IPS-11a (cell line): ENCODE results near the gene WRNIP1.

Source experiments
- H3K4me3 ChIP-seq: one replicate; pipeline ENCODE4 v1.5.1; 2013; ENCODE audit warnings: low read depth, low read length, control low read depth

The WRNIP1 gene

DNA sequence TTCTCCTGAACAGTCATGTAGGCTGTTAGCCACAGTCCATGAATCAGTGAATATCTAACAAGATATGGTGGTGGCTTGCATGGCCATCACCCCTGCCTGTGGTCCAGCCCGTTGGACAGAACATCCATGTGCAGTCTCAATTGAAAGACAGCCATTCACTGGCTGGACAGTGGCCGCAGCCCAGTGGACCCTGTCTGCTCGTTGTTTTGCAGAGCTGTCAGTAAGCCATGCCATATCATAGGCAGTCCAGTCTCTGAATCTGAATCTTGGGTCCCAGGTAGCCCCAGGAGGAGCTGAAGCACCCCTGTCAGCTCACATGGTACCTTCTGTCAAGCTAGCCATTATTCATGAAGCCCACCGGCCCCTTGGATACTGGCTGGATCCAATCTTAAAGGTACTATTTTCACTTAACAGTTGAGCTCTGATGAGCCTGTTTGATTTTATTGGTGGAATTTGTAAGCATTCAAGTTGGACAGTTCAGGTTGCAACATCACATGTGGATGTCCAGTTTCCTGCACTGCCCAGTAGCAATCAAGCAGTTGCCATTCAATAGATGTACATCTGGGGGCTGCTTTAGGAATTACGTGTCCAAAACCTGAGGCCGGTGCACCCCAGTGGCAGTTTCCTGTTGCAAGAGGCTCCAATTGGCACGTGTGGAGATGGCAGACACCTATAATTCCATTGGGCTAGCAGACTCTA is 38.7 kb downstream of the WRNIP1 start:
- H3K4me3 ChIP-seq: no peak overlapping the region

DNA sequence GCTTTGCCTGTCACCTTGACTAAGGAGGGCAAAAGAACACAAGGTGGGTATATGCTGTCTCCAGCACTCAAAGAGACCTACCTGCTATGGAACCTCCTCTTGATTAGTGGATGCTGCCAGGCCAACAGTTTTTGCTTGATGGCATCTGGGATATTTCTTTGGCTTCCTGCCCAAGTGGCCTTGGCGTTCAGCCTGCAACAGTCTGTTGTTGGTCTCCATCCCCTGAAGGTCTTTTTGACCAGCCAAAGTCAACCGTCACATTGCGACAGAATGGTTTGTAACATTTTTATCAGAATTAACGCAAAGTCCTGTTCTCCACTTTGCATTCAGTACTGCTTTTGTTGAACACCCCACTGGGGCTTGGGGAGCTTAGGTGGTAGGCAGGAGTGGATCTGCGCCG is 39.3 kb downstream of the WRNIP1 start:
- H3K4me3 ChIP-seq: no peak overlapping the region

DNA sequence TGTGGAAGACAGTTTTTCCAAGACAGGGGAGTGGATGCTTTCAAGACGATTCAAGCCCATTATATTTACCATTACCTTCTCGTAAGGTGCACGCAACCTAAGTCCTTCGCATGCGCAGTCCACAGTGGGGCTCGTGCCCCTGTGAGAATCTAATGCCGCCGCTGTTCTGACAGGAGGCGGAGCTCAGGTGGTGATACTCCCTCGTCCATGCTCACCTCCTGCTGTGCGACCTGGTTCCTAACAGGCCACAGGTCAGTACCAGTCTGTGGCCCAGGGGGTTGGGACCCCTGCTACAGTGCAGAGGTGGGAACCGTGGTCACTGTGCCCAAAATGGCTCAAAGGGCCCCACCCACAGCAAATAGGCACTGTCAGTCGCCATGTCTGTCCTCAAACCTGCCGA is 39.8 kb downstream of the WRNIP1 start:
- H3K4me3 ChIP-seq: no peak overlapping the region

DNA sequence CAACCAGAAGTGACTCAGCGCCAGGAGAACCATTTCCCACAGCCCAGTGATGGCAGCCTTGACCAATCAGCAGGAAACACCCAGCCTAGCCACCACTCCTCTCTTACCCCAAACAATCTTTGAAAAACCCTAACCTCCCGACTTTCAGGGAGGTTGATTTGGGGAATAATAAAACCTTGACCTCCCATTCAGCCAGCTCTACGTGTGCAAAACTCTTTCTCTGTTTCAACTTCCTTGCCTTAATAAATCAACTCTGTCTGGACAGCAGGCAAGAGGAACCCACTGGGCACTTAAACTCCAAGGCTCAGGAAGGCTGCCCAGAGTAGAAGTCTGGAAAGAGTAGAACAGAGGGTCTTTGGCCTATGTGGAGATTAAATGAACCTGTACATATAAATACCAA is 41.5 kb downstream of the WRNIP1 start:
- no peak overlapping the region for H3K4me3 ChIP-seq

DNA sequence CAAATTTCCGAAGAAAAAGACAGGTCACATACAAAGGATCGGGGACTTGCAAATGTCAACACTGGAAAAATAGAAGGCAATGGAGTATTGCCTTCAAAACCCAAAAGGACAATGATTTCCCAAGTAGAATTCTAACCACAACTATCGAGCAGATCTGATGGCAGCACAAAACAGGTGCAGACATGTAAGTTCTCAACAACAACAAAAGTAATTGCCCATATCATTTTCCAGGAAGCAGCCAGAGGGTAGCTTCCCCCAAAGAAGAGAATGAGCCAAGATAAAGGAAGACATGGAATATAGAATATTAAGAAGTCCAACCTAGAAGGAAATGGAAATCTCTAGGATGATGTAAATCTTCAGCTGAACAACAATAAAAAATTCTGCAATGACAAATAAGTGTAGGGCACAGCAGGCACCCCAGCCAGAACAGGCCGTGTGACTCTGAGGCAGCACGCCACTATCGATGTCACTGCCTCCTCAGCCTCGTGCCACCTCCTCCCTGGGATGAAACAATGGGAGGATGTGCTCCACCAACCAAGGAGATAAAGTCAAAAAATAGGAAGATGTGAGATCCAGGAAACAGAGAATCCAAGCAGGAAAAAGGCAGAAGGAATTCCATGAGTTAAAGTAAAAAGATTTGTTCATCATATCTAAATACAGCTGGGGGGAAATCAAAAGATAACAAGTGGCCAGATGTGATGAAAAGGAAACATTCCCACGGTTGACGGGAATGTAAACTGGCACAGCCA is 42.3 kb downstream of the WRNIP1 start:
- H3K4me3 ChIP-seq: no peak overlapping the region

DNA sequence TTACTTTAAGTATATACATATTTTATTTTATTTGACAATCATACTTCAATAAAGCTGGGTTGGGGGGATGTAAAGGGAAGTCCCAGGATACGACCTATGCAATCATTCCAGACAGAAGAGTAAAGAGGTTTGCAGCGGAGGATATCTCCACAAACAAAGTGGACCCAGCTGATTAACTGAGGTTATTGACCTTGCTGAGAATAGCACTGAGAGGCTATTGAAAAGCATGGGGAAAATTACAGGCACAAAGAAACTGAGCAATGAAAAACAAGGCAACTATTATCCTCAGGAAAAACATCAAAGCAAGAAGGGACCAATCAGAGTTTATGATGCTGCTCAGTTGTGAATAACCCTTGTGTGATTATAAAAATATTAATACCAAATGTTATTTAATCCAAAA is 43.8 kb downstream of the WRNIP1 start:
- H3K4me3 ChIP-seq: no peak overlapping the region

DNA sequence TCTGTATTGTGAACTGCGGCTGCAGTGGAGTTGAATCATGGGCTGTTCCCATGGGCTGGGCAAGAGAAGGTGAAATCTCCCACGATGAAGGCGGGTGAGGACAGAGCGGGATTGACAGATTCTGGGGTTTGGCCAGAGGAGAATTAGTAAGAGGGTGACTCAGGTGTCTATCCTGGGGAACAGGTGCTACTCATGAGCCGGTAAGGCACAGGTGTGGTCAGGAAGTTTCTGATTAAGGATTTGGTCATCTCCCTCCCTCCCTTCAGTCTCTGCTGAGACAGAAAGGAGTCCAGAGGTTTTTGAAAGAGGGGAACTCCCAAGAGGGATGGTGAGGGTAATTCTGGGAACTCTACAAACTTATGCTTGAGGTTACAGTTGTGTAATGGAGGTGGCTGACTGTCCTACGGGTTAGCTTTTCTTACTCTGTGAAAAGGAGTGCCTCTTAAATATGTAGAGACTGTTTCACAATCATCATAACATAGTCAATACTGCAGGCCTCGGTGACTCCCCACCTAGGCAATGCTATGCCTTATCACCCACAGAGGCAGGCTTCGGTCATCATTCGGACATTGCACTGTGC is 45.0 kb downstream of the WRNIP1 start:
- H3K4me3 ChIP-seq: no peak overlapping the region

DNA sequence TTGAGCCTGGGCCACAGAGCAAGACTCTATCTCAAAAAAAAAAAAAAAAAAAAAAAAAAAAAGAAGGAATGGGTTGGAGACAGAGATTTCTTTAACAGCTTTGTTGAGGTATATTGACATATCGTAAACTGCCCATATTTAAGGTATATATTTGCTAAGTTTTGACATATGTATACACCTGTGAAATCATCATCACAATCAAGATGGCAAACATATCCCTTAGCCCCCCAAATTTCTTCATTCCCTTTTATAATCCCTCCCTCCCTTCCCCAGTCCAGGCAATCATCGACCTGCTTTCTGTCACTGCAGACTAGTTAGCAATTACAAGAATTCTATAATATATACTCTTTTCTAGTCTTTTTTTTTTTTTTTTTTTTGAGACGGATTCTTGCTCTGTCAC is 47.5 kb downstream of the WRNIP1 start:
- H3K4me3 ChIP-seq: no peak overlapping the region

DNA sequence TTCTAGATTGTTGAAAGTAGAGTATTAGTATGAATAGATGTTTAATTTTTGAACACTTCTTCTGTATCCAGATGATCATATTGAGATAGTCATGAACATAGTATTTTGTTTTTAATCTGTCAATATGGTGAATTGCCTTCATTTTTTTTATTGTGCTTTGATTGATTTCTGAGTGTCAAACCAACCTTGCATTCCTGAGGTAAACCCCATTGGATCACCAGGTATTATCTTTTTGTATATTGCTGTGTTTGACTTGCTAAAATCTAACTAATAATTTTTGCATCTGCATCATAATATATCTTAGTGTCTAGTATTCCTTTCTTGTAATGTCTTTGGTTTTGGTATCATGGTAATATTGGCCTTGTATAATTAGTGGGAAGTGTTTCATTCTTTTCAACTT is 51.0 kb downstream of the WRNIP1 start:
- H3K4me3 ChIP-seq: no peak overlapping the region

DNA sequence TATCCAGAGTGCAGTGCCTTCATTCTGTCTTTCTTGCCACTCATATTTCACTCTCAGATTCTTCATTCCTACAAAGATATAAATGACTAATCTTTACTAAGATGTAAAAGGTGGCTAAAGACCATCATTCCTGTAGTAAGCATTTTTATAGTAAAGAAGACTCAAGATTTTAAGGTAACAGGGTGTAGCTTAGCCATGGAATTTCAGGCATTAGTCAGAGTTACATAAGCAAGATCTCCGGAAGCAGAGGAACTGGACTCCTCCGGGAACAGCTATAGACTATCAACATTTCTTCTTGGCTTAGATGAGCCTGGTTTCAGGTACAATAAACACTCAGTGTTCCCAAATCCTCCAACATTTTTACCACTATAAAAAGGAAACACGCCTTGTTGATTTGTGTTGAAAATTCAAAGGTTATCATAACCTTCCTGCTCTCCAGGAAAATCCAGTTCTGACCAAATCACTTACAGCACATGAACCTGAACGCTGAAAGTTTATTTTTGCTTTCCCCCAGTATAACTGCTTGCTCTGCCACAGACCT is 52.8 kb downstream of the WRNIP1 start:
- no peak overlapping the region for H3K4me3 ChIP-seq

DNA sequence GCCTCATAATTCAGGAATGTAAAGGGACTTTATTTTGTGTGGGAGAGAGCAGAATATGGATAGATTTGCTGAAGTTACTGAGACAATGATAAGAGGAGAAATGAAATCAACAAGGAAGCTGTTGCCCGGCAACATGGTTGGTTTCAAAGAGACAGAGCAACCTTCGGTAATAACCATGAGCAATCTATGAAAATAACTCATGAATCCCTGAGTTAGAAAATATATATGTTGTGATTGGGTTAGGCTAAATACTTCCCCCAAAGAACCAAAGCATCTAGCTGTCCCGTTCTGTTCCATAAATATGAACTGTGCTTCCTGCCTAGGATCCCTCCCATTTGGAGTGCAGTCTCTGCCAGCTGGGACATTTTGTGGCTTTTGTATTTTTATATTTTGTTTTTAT is 53.4 kb downstream of the WRNIP1 start:
- H3K4me3 ChIP-seq: no peak overlapping the region

DNA sequence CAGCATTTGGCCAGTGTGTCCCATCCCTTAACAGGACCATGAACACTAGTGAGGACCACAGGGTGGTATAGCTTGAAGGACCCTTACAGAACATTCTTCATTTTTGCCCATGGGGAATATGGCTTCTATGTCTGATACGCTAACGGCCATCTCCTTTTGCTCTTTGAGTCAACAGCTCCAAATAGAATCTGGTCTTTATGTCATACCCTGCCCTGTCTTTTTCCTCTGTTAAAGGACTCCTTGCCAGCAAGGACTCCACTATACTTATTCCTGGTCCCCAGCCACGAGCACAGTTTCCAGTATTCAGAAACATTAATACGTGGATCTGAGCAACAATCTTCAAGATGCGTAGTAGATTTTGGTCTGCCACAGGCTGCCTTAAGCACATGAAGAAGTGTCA is 53.9 kb downstream of the WRNIP1 start:
- no peak overlapping the region for H3K4me3 ChIP-seq

DNA sequence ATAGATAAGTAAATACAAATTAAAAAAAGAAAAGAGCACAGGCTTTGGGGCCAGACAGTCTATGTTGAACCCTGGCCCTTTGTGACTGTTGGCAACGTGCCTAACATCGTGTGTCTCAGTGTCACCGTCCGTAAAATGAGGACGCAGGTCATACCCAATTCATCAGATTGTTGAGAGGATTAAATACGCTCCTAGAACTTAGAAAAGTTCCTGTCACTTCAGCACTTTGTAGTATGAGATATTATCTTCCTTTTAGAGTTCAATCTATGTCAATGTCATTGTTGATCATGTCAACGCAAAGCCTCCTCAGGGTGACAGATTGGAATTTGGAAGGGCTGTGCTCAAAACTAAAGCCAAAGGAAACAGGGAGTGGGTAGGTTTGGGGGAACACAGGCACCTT is 54.8 kb downstream of the WRNIP1 start:
- H3K4me3 ChIP-seq: no peak overlapping the region

DNA sequence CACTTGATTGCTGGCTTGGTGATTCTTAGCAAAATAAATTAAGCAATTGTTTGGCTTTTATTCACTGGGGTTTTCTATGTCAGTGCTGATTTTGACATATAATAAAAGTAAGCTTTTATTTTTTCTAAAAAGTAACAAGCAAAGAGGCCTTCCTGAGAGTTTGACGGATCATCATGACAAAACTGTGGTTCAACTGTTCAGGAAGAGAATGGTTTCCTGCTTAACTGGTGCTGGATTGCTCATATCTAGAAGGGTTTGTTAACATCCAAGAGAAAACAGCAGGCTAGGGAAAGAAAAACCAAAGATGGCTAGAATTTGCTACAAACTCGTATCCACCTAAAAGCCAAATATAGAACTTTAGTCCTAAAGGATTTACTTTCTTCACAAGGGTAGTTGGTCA is 55.2 kb downstream of the WRNIP1 start:
- no peak overlapping the region for H3K4me3 ChIP-seq

DNA sequence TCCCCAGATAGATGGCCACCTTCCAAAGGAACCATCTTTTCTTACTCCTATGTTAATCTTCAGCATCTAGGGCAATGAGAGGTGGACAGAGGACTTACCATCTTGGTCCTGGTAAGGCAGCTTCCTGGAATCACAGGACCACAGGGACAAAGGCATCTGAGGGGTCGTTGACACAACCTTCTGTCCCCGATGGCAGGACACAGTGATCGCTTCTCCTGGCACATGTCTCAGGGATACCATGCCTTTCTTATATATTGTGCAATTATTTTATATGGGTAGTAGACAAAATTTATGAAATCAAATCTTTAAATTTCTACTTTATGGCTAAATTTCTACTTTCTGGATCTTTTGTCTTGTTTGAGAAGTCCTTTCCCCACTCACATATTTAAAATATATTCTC is 56.4 kb downstream of the WRNIP1 start:
- no peak overlapping the region for H3K4me3 ChIP-seq

DNA sequence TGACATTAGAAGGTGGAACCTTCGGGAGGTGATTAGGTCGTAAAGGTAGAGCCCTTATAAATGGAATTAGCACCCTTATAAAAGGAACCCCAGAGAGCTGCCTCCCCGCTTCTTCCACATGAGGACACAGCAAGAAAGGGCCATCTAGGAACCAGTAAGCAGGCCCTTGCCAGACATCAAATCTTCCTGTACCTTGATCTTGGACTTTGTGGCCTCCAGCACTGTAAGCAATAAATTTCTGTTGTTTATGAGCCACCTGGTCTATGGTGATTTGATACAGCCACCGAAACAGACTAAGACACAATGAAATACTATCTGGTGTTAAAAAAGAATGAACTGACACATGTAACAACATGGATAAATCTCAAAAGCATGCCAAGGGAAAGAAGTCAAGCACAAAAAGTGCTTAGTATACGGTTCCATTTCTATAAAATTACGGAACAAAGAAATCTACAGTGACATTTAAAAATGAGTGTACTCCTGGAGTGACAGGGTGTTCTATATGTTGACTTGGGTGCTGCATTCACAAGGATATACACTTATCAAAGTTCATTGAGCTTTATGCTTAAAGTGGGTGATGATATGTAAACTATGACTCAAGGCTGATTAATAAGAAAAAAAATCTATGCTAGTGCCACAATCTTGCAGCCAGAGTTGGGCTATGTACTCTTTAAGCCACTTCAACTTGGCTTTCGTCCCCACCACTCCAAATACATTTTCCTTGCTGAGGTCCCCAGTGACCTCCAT is 58.1 kb downstream of the WRNIP1 start:
- H3K4me3 ChIP-seq: no peak overlapping the region

DNA sequence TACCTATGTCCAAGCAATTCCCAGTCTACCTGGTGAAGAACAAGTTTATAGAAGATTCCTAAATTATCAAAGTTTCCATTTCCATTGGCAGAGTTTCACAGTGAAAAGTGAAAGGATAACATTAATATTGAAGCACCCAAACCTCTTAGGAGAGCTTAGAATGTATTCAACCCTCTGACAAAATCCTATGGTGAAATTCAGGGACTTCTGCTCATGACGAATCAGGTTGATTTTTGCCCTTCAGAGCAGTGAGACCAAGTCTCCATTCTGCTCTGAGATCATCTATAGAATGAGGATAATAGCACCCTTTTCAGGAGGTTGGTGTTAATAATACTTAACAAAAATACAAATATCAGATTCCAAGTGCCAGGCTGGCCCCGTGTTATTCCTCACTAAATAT is 60.9 kb downstream of the WRNIP1 start:
- no peak overlapping the region for H3K4me3 ChIP-seq

DNA sequence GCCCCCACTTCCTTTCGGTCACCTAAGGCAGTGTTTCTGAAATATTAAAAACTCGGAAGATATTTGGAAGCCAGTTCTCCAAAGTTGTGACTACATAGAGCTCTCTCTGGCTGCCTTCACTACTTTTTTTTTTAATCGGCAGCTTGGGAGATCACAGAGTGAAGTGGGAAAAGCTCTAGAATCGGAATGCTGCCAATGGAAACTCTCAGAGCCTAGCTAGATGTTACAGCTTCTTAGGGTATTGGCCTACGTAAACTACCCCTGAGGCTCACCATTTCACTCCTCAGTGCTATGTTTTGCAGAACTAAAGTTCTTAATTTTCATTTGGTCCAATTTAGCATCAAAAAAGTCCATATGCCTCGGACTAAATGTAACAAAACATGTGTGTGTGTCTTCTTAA is 61.9 kb downstream of the WRNIP1 start:
- H3K4me3 ChIP-seq: no peak overlapping the region

DNA sequence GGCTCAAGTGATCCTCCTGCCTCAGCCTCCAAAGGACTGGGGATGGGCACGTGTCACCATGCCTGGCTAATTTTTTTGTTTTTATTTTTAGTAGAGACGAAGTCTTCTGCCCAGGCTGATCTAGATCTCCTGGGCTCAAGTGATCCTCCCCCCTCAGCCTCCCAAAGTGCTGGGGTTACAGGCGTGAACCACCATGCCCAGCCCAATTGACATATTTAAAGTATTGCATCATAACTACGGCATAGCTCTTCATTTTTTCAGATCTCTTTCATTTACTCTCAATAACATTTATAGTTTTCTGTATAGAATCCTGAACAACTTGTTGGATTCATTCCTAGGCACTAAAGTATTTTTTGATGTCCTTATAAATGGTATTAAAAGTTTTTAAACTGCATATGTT is 63.4 kb downstream of the WRNIP1 start:
- no peak overlapping the region for H3K4me3 ChIP-seq

DNA sequence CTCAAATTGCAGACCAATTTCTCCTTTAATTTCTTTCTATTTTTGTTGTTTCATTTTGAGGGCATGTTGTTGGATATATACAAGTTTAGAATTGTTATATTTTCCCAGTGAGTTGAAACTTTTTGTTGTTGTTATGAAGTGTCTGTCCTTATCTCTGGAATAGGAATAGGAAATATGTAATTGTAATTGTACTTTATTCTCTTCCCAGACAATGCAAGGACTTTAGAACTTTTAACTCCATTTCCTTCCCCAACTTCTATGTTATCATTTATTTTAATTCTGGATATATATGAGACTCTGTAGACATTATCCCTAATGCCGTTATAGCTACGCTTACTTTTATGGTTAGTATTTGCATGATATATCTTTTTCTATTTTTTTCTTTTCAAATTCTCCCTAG is 64.1 kb downstream of the WRNIP1 start:
- no peak overlapping the region for H3K4me3 ChIP-seq

DNA sequence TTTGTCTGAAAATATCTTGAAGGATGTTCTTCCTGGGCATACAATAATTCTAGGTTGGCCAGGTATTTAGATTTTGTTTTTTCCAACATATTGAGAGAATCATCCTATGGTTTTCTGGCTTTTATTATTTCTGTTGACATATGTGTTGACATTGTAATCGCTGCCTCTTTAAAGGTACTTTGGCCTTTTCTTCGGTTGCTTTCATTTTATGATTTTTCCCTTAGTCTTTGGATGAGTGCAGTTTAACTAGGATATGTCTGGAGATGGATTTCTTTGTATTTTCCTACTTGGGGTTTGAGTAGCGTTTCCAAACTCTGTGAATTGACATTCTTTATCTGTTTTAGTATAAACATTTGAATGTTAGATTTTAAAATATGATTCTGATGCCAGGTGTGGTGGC is 65.0 kb downstream of the WRNIP1 start:
- no peak overlapping the region for H3K4me3 ChIP-seq
